Measurements from ENCODE around the gene LRRC74B. TPM values are rescaled to one million over a fixed set of nuclear protein-coding genes. Genes with fewer than 3 reads are reported as not detected.

Gene LRRC74B, protein sequence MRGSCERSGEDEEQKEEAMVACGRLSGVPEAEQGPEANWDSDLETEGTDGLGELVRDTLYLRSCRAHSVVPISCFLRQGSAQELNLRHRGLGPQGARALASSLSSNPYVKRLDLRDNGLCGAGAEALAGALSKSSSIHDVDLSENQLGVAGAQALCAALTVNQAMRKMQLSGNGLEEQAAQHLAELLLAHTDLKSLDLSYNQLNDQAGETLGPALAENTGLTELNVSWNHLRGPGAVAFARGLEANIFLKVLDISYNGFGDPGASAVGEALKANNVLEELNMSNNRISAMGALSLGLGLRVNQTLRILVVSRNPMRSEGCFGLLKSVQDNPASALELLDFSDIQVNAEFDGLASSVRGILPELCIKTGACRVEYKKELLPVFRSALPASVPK
- total RNA-seq: 1 to 10 TPM; 3.0 to 5.4 TPM
- polyA plus RNA-seq (ENCODE audit: insufficient read depth, low read depth, low replicate concordance): 8.7 TPM
- long read RNA-seq, donor 1: 0 reads
- long read RNA-seq, donor 2: 0 reads

DNA sequence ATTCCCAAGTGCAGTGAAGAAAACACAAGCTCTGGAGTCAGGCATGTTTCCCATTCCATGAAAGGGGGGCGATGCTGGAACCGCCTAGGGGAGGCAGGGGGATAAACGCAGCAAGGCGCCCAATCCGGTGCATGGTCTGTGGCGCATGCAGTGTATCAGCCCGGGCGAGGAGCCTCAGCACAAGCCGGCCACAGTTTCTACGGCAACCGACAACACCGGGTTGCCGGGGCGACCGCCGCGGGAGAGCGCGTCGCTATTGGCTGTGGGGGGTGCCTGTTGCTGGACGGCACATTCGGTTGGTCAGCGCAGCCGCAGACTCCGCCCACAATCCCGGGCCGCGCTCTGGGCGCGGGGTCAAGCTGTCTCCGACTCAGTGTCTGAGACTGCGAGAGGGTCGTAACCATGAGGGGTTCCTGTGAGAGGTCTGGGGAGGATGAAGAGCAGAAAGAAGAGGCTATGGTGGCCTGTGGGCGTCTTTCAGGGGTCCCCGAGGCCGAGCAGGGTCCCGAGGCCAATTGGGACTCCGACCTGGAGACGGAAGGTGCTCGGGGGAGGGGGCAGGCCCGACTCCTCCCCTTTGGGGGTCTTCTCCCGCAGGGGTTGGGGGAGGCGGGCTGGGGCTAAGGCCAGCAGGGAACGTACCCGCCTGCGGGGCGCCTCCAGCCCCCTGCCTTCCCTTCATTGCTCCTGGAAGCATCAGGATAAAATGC is at the start of gene LRRC74B:
TSS of gene LRRC74B (plus strand) at position 362 of the 710 bp plus-strand sequence. CDS start at position 403, 41 bp downstream.
- WGBS, 2 donors: 3 to 5% methylated on average over 46 to 47 of the region's 47 CpGs
- Histone ChIP-seq H3K4me1 (peaks cover 19% of the 10 kb centered on the region), H3K36me3 (ENCODE audit: low read depth, missing control alignments) (no peaks in the 10 kb centered on the region), H3K27ac (no peak within 1 kb of the TSS), H3K4me3 (peak within 1 kb of the TSS; percentile 47 to 63), H3K9me3 (no peaks in the 10 kb centered on the region), H3K27me3 (no peaks in the 10 kb centered on the region)
- TF ChIP-seq POLR2A (IDR thresholded peaks at IDR 0.05): no peak
- TF ChIP-seq, protein P1, sequence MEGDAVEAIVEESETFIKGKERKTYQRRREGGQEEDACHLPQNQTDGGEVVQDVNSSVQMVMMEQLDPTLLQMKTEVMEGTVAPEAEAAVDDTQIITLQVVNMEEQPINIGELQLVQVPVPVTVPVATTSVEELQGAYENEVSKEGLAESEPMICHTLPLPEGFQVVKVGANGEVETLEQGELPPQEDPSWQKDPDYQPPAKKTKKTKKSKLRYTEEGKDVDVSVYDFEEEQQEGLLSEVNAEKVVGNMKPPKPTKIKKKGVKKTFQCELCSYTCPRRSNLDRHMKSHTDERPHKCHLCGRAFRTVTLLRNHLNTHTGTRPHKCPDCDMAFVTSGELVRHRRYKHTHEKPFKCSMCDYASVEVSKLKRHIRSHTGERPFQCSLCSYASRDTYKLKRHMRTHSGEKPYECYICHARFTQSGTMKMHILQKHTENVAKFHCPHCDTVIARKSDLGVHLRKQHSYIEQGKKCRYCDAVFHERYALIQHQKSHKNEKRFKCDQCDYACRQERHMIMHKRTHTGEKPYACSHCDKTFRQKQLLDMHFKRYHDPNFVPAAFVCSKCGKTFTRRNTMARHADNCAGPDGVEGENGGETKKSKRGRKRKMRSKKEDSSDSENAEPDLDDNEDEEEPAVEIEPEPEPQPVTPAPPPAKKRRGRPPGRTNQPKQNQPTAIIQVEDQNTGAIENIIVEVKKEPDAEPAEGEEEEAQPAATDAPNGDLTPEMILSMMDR (IDR thresholded peaks at IDR 0.05): no peak
- DNase-seq: peak; percentile 96
- intact Hi-C loops (cut with DNase I; ENCODE audit: low total_unique reads): no loop called here

DNA sequence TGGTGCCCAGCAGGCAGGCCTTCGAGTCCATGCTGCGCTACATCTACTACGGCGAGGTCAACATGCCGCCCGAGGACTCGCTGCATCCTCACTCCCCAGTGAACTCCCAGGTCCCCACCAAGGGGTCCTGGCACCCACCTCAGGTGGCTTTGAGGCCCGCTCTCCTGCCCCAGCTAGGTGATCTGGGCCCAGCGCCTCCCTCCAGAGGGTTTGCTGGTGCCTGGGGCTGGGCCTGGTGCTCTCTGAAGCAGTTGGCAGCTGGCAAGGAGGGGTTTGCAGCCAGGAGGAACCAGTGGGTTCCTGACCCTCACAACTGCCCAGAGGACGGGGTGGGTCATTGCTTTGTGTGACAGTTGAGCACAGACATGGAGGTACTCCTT is 49.7 kb upstream of the LRRC74B start:
- H3K9me3 ChIP-seq: no peaks in the 10 kb centered on the region
- no peak overlapping the region for H3K4me3 ChIP-seq
- H3K36me3 ChIP-seq (ENCODE audit: low read depth, missing control alignments): no peaks in the 10 kb centered on the region
- intact Hi-C loops (cut with DNase I; ENCODE audit: low total_unique reads): no loop called here
- 80 to 95% methylated on average over 1 to 10 of the region's 10 CpGs for WGBS, 2 donors
- no peak overlapping the region for H3K27ac ChIP-seq
- no peak for DNase-seq
- TF ChIP-seq POLR2A (IDR thresholded peaks at IDR 0.05): no peak
- TF ChIP-seq, protein P1 (IDR thresholded peaks at IDR 0.05): no peak
- H3K27me3 ChIP-seq: no peaks in the 10 kb centered on the region
- H3K4me1 ChIP-seq: peaks cover 15% of the 10 kb centered on the region

DNA sequence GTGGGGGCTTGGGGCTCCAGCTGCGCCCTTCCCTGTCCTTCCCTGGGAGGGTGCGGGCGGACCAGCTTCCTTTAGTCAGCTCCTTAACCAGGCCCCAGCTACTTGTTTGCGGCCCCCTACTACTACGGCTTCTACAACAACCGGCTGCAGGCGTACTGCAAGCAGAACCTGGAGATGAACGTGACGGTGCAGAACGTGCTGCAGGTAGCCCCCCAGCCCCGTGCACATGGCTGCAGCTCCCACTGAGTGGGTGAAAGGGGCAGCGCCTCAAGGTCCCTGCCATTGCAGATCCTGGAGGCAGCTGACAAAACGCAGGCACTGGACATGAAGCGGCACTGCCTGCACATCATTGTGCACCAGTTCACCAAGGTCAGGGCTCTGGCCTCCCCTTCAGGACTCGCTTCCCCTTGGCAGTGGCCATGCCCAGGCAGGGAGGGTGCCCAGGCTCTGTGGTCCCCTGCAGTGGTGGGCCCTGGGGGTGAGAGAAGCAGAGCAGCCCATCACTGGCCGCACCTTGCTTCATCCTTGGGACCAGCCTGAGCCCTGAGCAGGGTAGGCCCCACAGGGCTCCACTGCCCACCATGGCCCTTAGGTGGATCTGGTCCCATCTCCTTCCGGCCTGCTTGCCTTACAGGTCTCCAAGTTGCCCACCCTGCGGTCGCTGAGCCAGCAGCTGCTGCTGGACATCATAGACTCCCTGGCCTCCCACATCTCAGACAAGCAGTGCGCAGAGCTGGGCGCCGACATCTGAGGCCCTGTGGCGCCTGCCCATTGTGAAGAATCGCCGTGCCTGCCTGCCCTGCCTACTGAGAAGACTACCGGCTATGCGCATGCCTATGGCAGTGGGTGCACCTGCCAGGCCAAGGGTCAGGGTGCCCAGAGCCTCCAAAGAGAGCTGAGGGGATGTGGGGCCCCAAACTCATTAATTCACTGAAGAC is 48.9 kb upstream of the LRRC74B start:
- Histone ChIP-seq H3K27ac (no peak overlapping the region), H3K36me3 (ENCODE audit: low read depth, missing control alignments) (no peaks in the 10 kb centered on the region), H3K4me3 (no peak overlapping the region), H3K9me3 (no peaks in the 10 kb centered on the region), H3K27me3 (no peaks in the 10 kb centered on the region), H3K4me1 (peaks cover 12% of the 10 kb centered on the region)
- intact Hi-C loops (cut with DNase I; ENCODE audit: low total_unique reads): no loop called here
- no peak for DNase-seq
- TF ChIP-seq, protein P1 (IDR thresholded peaks at IDR 0.05): no peak
- TF ChIP-seq POLR2A (IDR thresholded peaks at IDR 0.05): no peak
- WGBS, 2 donors: 84 to 91% methylated on average over 14 to 27 of the region's 27 CpGs

DNA sequence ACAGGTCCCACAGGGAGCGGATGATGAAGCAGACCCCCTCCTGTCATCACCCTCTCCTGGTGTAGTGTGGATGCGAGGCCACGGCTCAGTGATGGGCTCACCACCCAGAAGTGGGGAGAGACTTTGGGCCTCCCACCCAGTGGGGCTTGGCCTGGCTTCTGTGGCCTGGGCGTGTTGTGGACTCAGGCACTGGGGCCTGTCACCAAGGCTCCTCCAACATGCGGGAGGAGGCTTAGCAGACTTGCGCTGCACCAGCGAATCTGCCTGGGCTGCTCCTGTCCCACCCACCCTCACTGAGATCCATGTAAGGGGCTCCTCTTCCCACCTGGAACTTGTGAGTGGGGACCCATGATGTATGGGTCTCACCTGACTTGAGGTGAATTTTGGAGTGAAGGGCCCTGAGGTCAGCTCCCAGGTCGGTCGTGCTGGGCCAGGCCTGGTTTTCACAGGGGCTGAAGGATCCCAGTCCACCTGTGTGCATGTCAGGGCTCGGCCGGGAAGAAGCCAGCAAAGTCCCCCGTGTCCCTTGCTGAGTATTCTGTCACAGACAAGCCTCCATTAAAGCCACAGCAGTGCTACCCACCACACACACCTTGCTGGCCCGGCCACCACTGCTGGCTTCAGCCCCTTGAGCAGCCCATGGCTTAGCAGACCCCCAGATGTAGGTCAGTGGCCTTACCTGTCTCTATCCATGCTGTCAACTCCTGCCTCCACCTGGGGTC is 48.0 kb upstream of the LRRC74B start:
- no peaks in the 10 kb centered on the region for H3K9me3 ChIP-seq
- H3K27ac ChIP-seq: no peak overlapping the region
- no peaks in the 10 kb centered on the region for H3K36me3 ChIP-seq (ENCODE audit: low read depth, missing control alignments)
- no peaks in the 10 kb centered on the region for H3K27me3 ChIP-seq
- H3K4me3 ChIP-seq: no peak overlapping the region
- H3K4me1 ChIP-seq: peaks cover 12% of the 10 kb centered on the region
- intact Hi-C loops (cut with DNase I; ENCODE audit: low total_unique reads): no loop called here
- DNase-seq: no peak
- no peak for TF ChIP-seq POLR2A (IDR thresholded peaks at IDR 0.05)
- TF ChIP-seq, protein P1 (IDR thresholded peaks at IDR 0.05): no peak
- 67 to 89% methylated on average over 1 to 13 of the region's 13 CpGs for WGBS, 2 donors
